Keratinocyte (primary cell): ENCODE results near the gene ERO1B. TPM values are rescaled to one million over a fixed set of nuclear protein-coding genes. Genes with fewer than 3 reads are reported as not detected.

Experiments used
- DNase-seq: peaks from one replicate; pipeline ENCODE4 v3.0.0-alpha.2; 2011; ENCODE audit warnings: low read depth, missing footprints, low spot score
- FAIRE-seq: peaks from 2 replicates; lab custom pipeline; 2011; peaks lifted over from hg19 to GRCh38; lab: Jason Lieb, UNC
- H2AFZ ChIP-seq: 2 replicates; pipeline ENCODE4 v1.6.0; 2012; ENCODE audit warnings: low read length, control low read depth, inconsistent platforms; ENCODE audit not compliant: control insufficient read depth
- H3K27ac ChIP-seq: 2 replicates; pipeline ENCODE4 v1.5.1; 2011; ENCODE audit warnings: low read length; ENCODE audit not compliant: control insufficient read depth, insufficient read depth
- H3K27me3 ChIP-seq: 3 replicates; pipeline ENCODE4 v1.6.0; 2011; ENCODE audit warnings: low read length; ENCODE audit not compliant: control insufficient read depth, insufficient read depth; ENCODE audit errors: extremely low read depth
- H3K36me3 ChIP-seq, 2 experiments: 2 replicates in 1 of 2; 3 replicates in 1 of 2; pipeline ENCODE4 v1.5.1; 2011; ENCODE audit warnings: low read length in 2 of 2, mild to moderate bottlenecking in 1 of 2; ENCODE audit not compliant: control insufficient read depth in 2 of 2, insufficient read depth in 2 of 2; ENCODE audit errors: extremely low read depth in 1 of 2
- H3K4me1 ChIP-seq: 3 replicates; pipeline ENCODE4 v1.5.1; 2011; ENCODE audit warnings: low read length; ENCODE audit not compliant: control insufficient read depth, insufficient read depth; ENCODE audit errors: extremely low read depth
- H3K4me2 ChIP-seq: 3 replicates; pipeline ENCODE4 v1.6.0; 2011; ENCODE audit warnings: low read depth, low read length; ENCODE audit not compliant: control insufficient read depth, insufficient read depth; ENCODE audit errors: extremely low read depth
- H3K4me3 ChIP-seq, 3 experiments: fragments of 200-600 bp in 1 of 3; sonication (generic) in 1 of 3; 2 replicates in 2 of 3; 3 replicates in 1 of 3; pipeline ENCODE4 v1.5.1; 2011 to 2016; ENCODE audit warnings: low read length in 3 of 3, mild to moderate bottlenecking in 3 of 3, control low read depth in 2 of 3, inconsistent platforms in 1 of 3, low read depth in 1 of 3, mixed read lengths in 1 of 3, mixed run types in 1 of 3, moderate library complexity in 1 of 3; ENCODE audit not compliant: control insufficient read depth in 2 of 3, insufficient read depth in 2 of 3; ENCODE audit errors: extremely low read depth in 1 of 3
- H3K79me2 ChIP-seq: 2 replicates; pipeline ENCODE4 v1.6.0; 2012; ENCODE audit warnings: low read length; ENCODE audit not compliant: control insufficient read depth, insufficient read depth
- H3K9ac ChIP-seq: 3 replicates; pipeline ENCODE4 v1.6.0; 2011; ENCODE audit warnings: low read length; ENCODE audit not compliant: control insufficient read depth, insufficient read depth; ENCODE audit errors: extremely low read depth
- H3K9me1 ChIP-seq: 3 replicates; pipeline ENCODE4 v1.6.0; 2011; ENCODE audit warnings: low read length; ENCODE audit not compliant: control insufficient read depth, insufficient read depth; ENCODE audit errors: extremely low read depth
- H3K9me3 ChIP-seq: 2 replicates; pipeline ENCODE4 v1.5.1; 2012; ENCODE audit warnings: low read depth, low read length; ENCODE audit not compliant: control insufficient read depth
- H4K20me1 ChIP-seq: 3 replicates; pipeline ENCODE4 v1.6.0; 2011; ENCODE audit warnings: low read length; ENCODE audit not compliant: control insufficient read depth, insufficient read depth; ENCODE audit errors: extremely low read depth
- CTCF ChIP-seq, 3 experiments: IDR thresholded peaks in 1 of 3; conservative IDR thresholded peaks in 1 of 3; optimal IDR thresholded peaks in 1 of 3; 2 replicates in 2 of 3; 3 replicates in 1 of 3; pipeline versions ENCODE3 to v1.5.1; 2011; ENCODE audit warnings: low read length in 3 of 3, mild to moderate bottlenecking in 3 of 3, moderate library complexity in 2 of 3, control low read depth in 1 of 3, inconsistent platforms in 1 of 3; ENCODE audit not compliant: insufficient read depth in 2 of 3; ENCODE audit errors: extremely low read depth in 1 of 3
- EZH2 ChIP-seq: IDR thresholded peaks from one replicate; pipeline ENCODE4 v1.6.1; 2012; ENCODE audit warnings: inconsistent platforms, mild to moderate bottlenecking, low read length, moderate library complexity
- dilution Hi-C: fragments of 300-500 bp; cut with MboI; formaldehyde crosslinking; loops from one replicate; pipeline ENCODE4 v1.7.0; 2020; ENCODE audit warnings: low sequenced_read_pairs; ENCODE audit not compliant: extremely low pct_ligation_motif_present
- polyA plus RNA-seq, 5 experiments: library from polyadenylated mRNA; depleted of rRNA in 3 of 5; stranded (reverse) in 3 of 5; stranded (forward) in 1 of 5; unstranded in 1 of 5; fragments of >200 nt; gene quantifications; 1 replicate in 1 of 5; 2 replicates in 3 of 5; 3 replicates in 1 of 5; pipeline versions ENCODE4 v1.2.1 to v1.2.3, GENCODE V29; 2011 to 2012; ENCODE audit warnings: missing spikeins in 2 of 5, low read depth in 1 of 5, low replicate concordance in 1 of 5

Gene ERO1B
- polyA plus RNA-seq, 1 donor (not counting 4 experiments of a cell fraction or from before 2014, with no cell fraction given) = 3.1 TPM

GRCh38 chr1:236179634-236180033 is 102.1 kb downstream of the ERO1B start:
- no peak for TF ChIP-seq EZH2
- no peak for TF ChIP-seq CTCF (optimal IDR thresholded peaks at IDR 0.05 in 1 of 3, IDR thresholded peaks at IDR 0.05 in 1 of 3, conservative IDR thresholded peaks at IDR 0.05 in 1 of 3; ENCODE audit: extremely low read depth in 1 of 3, insufficient read depth in 2 of 3, low read length in 3 of 3)
- Histone ChIP-seq H3K36me3 (peaks cover 3 to 6% of the 10 kb centered on the region in 2 experiments), H3K27me3 (no peaks in the 10 kb centered on the region), H3K9me3 (no peaks in the 10 kb centered on the region), H4K20me1 (no peaks in the 10 kb centered on the region), H3K9ac (no peak overlapping the region), H3K79me2 (no peaks in the 10 kb centered on the region), H3K27ac (no peak overlapping the region), H3K9me1 (no peaks in the 10 kb centered on the region), H3K4me3 (no peak overlapping the region), H2AFZ (no peak overlapping the region), H3K4me2 (no peak overlapping the region), H3K4me1 (peaks cover 2% of the 10 kb centered on the region)
- dilution Hi-C loops = no loop called here
- FAIRE-seq (no peak), DNase-seq (no peak)

- Histone ChIP-seq H4K20me1 (no peaks in the 10 kb centered on the region), H3K4me1 (peaks cover 2% of the 10 kb centered on the region), H3K36me3 (peaks cover 3 to 6% of the 10 kb centered on the region in 2 experiments), H3K4me2 (no peak overlapping the region), H3K9ac (no peak overlapping the region), H3K9me3 (no peaks in the 10 kb centered on the region), H3K9me1 (no peaks in the 10 kb centered on the region), H3K27ac (no peak overlapping the region), H3K27me3 (no peaks in the 10 kb centered on the region), H3K79me2 (no peaks in the 10 kb centered on the region), H2AFZ (no peak overlapping the region), H3K4me3 (no peak overlapping the region)
- FAIRE-seq (no peak), DNase-seq (no peak)
- TF ChIP-seq CTCF (optimal IDR thresholded peaks at IDR 0.05 in 1 of 3, IDR thresholded peaks at IDR 0.05 in 1 of 3, conservative IDR thresholded peaks at IDR 0.05 in 1 of 3; ENCODE audit: extremely low read depth in 1 of 3, insufficient read depth in 2 of 3, low read length in 3 of 3) = no peak
- dilution Hi-C loops = no loop called here
These were observed 105.1 kb downstream of the ERO1B start for GRCh38 chr1:236176337-236177336.
